Stimulated activated CD4-positive, alpha-beta T cell treated with anti-CD3 and anti-CD28 coated beads, Interleukin-12 subunit alpha, Interleukin-12 subunit beta, amount 100 ng/mL, for 24 hours (primary cell): Measurements from ENCODE around the gene TMEM80.
"Not testable (repeated sequence)": the region's sequence is repeated elsewhere in the genome, so short reads cannot be mapped to it uniquely, and the experiment has no call there.

Source experiments
- DNase-seq, 2 experiments: peaks; one replicate each; pipeline ENCODE4 v3.0.0-alpha.2; 2020; ENCODE audit warnings: low read depth in 2 of 2

Gene TMEM80

DNA sequence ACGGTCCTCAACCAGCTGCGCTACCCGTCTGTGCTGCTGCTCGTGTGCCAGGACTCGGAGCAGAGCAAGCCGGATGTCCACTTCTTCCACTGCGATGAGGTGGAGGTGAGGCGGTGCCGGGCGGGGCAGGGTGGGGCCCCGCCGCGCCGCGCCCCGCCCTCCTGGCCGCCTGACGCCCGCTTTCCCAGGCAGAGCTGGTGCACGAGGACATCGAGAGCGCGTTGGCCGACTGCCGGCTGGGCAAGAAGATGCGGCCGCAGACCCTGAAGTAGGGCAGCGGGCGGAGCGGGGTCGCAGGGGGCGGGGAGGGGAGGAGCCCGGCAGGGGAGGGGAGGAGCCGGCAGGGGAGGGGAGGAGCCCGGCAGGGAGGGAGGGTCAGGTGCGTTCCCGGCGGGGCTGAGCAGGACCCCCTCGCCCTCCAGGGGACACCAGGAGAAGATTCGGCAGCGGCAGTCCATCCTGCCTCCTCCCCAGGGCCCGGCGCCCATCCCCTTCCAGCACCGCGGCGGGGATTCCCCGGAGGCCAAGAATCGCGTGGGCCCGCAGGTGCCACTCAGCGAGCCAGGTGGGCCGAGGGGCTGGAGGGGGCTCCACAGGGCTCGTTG lies 25.1 kb downstream of the TMEM80 start:
- DNase-seq, result no peak

GRCh38 chr11:721247-721740 lies 25.7 kb downstream of the TMEM80 start:
- DNase-seq, result no peak

DNA sequence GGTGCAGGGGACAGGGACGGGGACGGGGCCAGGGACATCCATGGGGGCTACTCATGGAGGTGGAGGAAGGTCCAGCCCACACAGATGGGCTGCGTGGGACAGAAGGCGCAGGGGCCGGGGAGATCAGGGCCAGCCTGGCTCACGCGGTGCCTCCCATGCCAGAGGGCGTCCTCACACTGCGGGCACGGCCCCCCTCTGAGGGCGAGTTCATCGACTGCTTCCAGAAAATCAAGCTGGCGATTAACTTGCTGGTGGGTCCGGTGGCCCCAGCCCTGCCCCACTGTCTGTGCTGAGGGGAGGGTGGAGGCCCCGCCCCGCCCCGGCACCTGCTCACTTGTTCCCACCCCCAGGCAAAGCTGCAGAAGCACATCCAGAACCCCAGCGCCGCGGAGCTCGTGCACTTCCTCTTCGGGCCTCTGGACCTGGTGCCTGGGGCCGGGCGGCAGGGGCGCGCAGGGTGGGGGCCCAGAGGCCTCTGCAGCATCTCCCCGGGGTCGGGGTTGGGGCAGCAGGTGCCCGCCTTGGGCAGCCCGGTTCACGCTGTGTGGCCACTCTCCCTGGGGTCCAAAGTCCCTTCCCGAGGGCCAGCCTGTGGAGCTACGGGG lies 26.2 kb downstream of the TMEM80 start:
- DNase-seq, result no peak

DNA sequence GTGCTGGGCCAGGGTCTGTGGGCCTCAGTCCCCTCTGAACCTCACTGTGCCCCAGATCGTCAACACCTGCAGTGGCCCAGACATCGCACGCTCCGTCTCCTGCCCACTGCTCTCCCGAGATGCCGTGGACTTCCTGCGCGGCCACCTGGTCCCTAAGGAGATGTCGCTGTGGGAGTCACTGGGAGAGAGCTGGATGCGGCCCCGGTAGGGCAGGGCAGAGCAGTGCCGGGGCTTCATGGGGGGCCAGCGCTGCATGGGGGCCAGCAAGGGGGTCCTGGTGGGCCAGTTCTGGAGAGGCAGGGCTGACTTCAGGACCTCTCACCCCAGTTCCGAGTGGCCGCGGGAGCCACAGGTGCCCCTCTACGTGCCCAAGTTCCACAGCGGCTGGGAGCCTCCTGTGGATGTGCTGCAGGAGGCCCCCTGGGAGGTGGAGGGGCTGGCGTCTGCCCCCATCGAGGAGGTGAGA lies 26.8 kb downstream of the TMEM80 start:
- DNase-seq, result no peak

DNA sequence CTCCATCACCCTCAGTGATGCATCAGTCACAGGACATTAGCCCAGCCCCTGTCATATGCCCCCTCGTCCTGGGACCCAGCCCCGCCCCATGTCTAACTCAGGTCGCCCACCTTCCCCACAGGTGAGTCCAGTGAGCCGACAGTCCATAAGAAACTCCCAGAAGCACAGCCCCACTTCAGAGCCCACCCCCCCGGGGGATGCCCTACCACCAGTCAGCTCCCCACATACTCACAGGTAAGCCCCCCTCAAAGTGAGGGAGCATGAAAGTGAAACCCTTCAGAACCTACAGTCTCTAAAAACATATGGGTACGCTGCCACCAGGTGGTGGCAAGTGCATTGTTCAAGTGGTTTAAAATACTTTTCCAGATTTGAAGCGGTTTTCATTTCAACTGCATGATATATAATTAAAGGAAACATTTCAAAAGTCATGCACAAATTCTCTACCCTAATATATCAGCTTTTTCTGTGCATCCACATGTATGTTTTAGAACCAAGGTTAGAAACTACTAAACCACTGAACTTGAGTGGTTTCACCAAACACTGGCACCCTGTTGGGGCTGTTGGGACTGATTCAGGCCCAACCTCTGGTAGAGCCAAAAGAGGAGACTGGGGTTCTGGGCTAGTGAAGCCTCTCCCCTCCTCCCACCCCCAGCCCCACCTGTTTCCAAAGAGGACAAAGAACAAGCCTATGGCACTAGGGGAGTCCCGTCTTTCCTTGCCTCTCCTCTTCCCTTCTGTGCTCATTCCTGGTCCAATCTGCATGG lies 27.7 kb downstream of the TMEM80 start:
- no peak for DNase-seq

- DNase-seq, result no peak
Measured at GRCh38 chr11:724049-724777, 28.6 kb downstream of the TMEM80 start.

DNA sequence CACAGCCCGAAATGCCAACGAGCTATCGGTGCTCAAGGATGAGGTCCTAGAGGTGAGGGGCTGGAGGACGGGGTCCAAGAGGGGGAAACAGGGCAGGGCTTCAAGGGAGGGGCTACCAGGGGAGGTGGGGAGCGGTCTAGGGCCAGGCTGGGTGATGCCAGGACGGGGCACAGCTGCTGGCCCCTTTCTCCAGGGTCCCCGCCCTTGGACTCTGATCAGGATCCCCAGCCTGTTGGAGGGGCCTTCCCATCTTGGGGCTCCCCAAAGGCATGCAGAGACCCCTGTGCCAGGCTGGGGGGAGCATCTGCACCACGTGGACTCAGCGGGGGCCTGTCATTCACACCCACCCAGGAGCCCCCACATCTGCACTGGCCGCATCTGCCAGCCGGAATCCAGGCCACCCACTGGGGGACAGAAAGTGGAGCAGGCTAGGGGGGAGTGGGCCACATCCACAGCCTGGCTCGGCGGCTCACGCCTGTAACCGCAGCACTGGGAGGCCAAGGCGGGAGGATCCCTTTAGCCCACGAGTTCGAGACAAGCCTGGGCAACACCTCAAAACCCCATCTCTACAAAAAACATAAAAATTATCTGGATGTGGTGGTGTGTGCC lies 29.3 kb downstream of the TMEM80 start:
- no peak for DNase-seq

GRCh38 chr11:725624-726202 lies 30.1 kb downstream of the TMEM80 start:
- no peak for DNase-seq

GRCh38 chr11:726278-727220 lies 30.9 kb downstream of the TMEM80 start:
- DNase-seq, result no peak

DNA sequence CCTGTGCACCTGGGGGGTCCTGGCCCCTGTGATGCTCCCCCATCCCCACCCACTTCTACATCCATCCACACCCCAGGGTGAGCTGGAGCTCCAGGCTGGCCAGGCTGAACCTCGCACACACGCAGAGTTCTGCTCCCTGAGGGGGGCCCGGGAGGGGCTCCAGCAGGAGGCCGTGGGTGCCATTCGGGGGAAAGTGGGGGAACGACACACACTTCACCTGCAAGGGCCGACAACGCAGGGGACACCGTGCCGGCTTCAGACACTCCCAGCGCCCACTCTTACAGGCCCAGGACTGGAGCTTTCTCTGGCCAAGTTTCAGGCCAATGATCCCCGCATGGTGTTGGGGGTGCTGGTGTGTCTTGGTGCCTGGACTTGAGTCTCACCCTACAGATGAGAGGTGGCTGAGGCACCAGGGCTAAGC lies 31.7 kb downstream of the TMEM80 start:
- DNase-seq, result no peak

DNA sequence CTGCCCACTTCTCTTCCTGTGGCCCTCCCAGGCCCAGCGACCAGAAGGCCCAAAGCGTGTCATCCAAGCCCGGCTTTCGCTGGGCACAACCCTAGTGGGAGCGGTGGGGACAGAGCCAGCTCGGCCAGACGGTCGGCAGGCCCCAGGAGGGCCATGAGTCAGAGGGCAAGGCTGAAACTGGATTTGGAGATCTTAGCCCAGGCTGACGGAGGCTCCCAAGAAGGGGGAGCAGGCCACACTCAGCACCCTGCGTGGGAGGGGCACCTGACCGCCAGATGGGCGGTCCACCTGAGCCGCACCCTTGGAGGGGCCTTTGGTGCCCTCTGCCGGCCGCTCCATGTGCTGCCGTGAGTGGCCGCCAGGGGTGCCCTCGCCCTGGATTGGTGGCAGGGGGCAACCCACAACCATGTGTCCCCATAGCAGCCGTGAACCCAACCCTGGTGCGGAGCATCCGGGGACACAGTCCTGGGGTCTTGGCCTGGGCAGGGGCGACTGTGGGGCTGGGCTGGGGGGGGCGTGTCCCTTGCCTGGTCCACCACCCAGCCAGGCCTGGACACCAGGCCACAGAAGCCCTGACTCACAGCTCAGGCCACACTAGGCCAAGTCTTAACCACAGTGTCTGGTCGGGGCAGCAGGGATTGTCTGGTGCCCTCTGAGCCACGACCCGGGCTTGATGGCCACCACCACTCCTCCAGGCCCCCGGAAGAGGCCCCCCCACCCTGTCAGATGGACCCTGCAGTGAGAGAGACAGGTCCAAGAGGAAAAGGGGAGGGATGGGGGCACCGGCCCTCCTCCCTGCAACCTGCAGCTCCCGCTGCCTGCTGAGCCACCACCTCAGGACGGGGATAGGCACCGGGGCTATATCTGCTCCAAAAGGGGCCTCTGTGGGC lies 32.5 kb downstream of the TMEM80 start:
- DNase-seq, result peak; percentile 45 to 75

GRCh38 chr11:728901-729491 lies 33.4 kb downstream of the TMEM80 start:
- DNase-seq, result no peak

DNA sequence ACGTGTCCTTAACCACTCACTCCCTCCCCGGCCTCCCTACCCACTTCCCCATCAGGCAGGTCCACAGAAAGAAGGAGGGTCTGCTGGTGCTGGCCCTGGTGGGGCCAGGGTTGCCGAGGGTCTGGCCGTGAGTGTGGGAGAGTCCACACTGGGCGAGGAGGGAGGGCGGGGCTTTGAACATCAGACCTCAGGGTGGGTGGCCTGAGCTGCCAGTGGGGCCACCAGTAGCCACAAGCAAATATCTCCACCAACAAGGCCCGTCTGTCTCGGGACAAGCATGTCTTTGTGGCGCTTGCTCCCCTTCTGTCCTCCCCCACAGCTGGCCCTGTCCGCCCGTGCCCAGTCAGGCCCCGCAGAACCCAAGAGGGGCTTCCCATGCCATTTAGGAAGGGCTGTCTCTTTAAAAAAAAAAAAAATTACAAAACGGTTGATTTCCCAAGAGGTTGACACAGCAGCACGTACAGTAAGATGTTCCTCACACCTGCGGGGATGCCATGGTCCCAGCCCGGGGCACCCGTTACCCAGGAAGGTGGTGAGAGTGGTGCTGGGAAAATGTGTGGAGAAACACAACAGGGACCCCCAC lies 34.0 kb downstream of the TMEM80 start:
- no peak for DNase-seq

DNA sequence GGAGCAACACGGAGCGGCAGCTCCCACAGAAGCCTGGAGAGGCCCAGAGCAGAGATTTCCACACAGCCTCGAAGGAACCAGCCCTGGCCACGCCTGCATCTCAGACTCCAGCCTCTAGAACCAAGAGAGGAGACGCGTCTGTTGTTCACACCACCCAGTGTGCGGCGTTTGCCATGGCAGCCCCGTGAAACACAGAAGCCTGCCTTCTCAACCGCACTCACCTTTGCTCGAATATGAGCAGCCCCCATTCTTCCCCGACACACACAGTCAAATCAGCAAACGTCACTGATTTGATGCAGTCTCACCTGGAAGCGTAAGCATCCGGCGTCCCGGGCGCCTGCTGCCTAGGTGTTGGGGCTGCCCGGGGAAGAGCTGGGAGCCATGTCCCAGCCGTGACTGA lies 37.5 kb downstream of the TMEM80 start:
- no peak for DNase-seq

GRCh38 chr11:734541-734940 lies 38.9 kb downstream of the TMEM80 start:
- DNase-seq, result not testable (repeated sequence)

DNA sequence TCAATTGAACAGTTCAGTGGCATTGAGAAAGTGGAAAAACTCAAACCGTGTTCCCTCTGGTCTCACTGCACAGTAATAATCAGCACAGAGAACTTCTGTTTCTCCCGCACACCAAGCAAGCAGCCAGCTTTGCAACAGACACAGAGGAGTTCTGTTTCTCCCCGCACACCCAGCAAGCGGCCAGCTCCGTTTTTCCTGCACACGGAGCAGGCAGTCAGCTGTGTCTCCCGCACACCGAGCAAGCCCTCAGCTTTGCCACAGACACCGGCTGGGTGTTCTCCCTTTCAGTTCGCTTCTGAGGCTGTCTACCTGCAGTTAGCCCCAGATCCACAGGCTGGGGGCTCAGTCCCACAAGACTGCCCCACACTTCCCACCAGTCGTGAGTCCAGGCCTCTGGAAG lies 41.8 kb downstream of the TMEM80 start:
- no peak for DNase-seq

DNA sequence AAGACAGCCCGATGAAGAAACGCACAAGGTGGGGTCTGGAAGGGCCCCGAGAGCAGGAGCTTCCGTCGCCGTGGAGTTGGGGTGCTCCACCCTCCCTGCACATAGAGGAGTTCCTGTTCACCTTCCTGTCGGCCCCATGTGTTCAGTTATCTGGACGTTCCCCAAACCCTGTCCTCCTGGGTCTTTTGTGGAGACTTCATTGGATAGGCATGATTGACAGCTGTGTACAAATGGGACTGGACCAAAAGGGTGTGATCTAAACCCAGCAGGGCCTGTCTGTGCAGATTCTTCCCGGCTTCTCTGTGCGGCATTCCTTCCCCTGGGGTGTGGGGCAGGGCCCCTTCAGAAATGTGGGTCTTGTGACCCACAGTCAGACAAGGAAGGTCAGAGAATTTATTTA lies 42.3 kb downstream of the TMEM80 start:
- DNase-seq, result not testable (repeated sequence)

- DNase-seq, result no peak
Measured at GRCh38 chr11:742156-742546, 46.5 kb downstream of the TMEM80 start.
